HG03095 (cell line): ENCODE measurements around the gene RNF34.

Experiments
- ATAC-seq: cut with Tn5 transposase; IDR thresholded peaks from one replicate; pipeline ENCODE4 v1.9.1; 2021; ENCODE audit warnings: moderate library complexity; ENCODE audit not compliant: unreplicated experiment

Gene RNF34

DNA sequence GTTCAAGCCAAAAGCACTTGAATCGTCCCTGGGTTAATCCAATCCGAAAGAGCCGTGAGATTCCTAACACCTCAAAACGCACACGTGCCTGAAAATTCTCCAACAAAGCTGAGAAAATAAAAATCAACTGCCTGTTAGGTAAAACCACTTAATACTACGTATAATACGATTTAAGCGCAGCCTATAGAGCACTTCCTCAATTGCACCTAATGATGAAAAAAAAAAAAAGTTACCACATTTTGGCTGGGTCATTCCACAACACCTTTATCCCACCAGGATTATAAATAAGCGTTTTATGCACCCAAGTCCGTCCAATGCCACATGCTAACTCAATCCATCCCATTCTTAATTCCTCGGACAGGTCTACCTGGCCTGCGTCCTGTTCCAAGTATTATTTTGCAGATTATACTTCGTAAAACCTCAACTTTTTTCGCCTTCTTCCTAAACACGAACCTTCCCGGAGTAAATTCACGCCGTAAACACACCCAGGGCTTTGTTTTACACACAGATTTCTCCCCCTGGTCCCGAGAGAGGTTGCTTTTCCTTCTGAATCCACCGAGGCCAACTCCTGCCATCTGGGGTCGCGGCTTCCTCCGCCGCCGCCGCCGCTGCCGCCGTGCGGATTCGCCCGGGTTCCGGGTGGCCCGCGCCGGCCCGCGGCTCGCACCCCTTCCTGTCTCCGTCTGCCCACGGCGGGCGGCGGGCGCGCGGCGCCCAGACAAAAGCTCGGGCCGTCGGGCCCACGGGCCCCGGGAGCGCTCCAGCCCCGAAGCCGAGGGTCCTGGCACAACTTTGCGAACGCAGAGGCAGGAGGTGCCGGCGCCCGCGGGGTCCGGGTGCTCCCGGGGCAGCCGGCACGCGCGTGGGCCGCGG, 66.2 kb downstream of the RNF34 start:
- ATAC-seq: peak; percentile 3

DNA sequence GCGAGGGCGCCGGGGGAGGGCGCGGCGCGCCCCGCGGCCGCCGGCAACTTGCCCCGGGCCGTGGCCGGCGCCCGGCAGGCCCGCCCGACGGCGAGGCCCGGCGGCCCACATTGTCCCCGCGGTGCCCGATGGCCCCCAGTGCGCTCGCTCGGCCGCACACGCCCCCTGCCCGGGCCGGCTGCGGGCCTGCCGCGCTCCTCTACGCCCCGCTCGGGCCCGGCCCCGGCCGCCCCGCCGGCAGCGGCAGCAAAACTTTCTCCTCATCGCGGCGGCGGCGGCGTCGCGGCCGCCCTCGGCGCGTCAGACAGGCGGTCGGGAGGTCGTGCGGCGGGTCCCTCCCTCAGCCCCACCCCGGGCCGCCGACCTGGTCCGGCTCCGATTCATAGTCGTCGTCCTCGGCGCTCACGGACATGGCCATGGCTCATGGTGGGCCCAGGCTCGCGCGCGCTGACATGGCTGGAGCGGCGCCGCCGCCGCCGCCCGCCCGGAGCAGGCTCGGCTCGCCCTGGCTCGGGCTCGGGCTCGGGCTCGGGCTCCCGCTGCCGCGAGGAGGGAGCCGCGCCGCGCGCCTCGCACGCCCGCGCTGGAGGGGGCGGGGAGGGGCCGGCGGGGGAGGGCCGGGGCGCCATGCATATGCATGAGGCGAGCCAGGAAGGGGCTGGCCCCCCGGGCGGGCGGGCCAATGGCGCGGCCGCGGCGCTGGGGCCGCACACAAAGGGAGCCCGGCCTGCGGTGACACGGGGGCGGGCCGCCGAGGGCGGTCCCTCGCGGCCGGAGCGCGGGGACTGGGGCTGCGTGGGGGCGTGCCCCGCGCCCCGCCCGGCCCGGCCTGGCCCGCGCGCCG, 67.1 kb downstream of the RNF34 start:
- ATAC-seq: peak; percentile 84

DNA sequence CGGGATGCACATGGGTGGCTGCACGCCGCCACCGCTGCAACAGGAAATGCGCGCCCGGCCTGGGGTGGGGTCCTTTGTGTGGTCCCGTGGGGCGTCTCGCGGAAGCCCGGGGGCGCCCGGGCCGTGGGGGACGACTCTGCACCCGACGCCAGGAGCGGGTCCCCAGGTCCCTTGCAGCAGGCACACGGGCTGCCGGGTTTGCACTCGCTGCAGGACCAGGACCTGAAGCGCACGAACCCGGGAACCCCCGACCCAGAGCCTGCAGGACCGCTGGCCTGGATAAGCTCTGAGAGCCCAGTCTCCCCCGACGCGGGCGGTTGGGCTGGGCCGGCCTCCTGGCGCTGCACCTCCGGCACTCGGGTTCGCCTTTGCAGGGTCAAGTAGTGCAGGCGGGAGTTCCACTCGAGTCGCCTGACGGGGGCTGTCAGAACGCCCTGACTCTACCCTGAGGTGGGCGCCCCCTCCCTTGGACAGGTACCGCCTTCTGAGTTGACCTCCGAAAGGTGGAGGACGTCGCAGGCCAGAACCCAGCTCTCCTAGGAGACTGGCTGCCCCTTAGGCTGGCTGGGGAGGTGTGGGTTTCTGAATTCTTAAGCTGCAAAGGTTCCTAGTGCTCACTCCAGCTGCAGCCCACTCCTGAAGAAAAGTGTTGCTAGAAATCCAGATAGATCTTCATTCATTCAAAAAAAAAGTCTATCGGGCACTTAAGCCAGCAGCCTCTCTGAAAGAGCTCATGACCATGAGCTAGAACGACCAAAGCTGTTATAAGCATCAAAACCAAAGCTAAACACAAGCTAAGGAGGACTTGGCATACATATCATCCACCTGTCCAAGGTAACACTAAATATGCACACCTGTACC, 68.0 kb downstream of the RNF34 start:
- ATAC-seq: peak; percentile 15

DNA sequence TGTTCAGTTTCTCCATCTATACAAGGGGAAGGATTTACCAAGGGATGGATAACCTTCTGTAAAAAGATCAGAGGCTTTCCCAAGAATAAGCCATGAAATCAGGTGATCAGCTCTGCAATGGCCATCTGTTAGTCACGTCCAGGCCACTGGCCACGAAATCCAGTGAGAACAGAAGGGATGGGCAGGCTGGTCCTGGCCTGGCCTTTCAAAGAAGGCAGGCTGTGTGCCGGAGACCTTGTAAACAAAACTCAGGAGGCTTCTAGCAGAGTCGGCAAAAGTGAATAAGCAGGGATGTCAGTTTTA, 68.5 kb downstream of the RNF34 start:
- no peak for ATAC-seq

DNA sequence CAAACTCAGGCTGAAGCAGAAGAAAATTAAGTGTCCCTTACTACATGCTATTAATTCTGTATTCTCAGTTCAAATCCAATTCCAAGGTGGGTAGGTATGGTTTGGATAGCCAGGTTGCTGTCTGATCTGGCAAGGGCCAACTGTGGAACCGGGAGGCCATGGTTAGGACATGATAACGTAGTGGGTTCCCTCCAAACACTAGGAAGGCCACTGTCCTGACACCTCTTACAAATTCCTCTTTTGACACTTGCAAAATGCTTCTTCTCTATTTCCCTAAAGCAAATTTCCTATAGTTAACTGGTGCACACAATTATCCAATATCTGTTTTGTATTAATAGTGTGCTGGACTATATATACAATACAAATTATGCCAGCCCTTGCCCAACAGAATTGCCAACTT, 70.8 kb downstream of the RNF34 start:
- no peak for ATAC-seq

DNA sequence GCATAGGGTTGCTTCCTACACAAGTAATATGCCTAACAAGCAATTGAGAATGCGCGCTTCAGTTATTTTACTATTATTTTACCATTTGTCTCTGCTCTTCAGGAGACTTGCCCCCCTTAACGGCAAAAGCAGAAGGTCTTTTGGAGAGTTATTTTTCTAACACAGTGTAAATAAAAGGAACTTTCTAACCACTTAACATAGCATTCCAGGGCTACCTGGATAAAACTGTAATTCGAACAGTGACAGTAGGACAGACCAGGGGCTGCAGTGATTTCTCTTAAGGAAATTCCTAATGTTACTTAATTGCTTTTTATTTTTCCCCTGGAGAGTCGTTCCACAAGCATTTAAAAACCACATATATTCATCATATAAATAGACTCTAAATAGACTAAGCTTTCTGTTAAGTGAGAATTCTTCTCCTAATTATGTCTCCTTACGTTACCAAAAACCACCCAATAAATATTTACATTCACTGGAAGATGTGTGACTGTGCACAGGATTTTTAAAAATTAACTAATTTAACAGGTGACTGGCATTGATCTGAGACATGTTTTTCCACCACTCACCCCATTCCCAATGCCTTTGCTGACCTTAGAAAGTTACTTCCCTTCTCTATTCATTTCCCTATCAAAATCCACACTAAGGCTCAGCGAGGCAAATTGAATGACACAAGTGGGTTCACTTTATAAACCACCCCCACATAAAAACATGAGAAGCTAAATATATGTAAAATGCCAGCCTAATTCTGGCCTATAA, 72.4 kb downstream of the RNF34 start:
- ATAC-seq: no peak
